Stimulated activated CD8-positive, alpha-beta memory T cell treated with anti-CD3 and anti-CD28 coated beads, Interleukin-12 subunit alpha, Interleukin-12 subunit beta, amount 100 ng/mL, for 1 hour (primary cell): ENCODE data around the gene UPF1.

Source experiments
- DNase-seq: peaks from one replicate; pipeline ENCODE4 v3.0.0-alpha.2; 2020; ENCODE audit warnings: low read depth

Gene UPF1

GRCh38 chr19:18875726-18876125 lies 44.0 kb downstream of the UPF1 start:
- DNase-seq: no peak

GRCh38 chr19:18876865-18877264 lies 45.1 kb downstream of the UPF1 start:
- DNase-seq: no peak

GRCh38 chr19:18878058-18878797 lies 46.5 kb downstream of the UPF1 start:
- no peak for DNase-seq

- DNase-seq: no peak
Measured at GRCh38 chr19:18878858-18879578, 47.3 kb downstream of the UPF1 start.

GRCh38 chr19:18879579-18880373 lies 48.0 kb downstream of the UPF1 start:
- DNase-seq: no peak

- DNase-seq: no peak
Measured at GRCh38 chr19:18881491-18881890, 49.7 kb downstream of the UPF1 start.

- DNase-seq: no peak
Measured at GRCh38 chr19:18883526-18884304, 52.0 kb downstream of the UPF1 start.

GRCh38 chr19:18886972-18887371 lies 55.2 kb downstream of the UPF1 start:
- no peak for DNase-seq

- DNase-seq: no peak
Measured at GRCh38 chr19:18889949-18890745, 58.4 kb downstream of the UPF1 start.

GRCh38 chr19:18893587-18894253 lies 62.0 kb downstream of the UPF1 start:
- DNase-seq: no peak

- DNase-seq: no peak
Measured at GRCh38 chr19:18894254-18895037, 62.7 kb downstream of the UPF1 start.

- DNase-seq: no peak
Measured at GRCh38 chr19:18895038-18895823, 63.5 kb downstream of the UPF1 start.

- DNase-seq: no peak
Measured at GRCh38 chr19:18895824-18896341, 64.1 kb downstream of the UPF1 start, which contains the start of gene CERS1. CERS1 (minus strand) TSS chr19:18896158; CDS start chr19:18896072, 86 bp downstream.

GRCh38 chr19:18896421-18896841 lies 64.7 kb downstream of the UPF1 start:
- no peak for DNase-seq

GRCh38 chr19:18897094-18898029 lies 65.6 kb downstream of the UPF1 start:
- no peak for DNase-seq

GRCh38 chr19:18898081-18898606 lies 66.4 kb downstream of the UPF1 start:
- DNase-seq: no peak
